Nephron (organoid): Measurements from ENCODE around the gene TMTC2.

Experiments used
- H3K27ac Mint-ChIP-seq, 3 experiments: 2 replicates each; pipeline ENCODE4 v1.8.0; 2020; ENCODE audit warnings: mixed read lengths in 3 of 3, mild to moderate bottlenecking in 2 of 3, moderate library complexity in 1 of 3
- H3K27me3 Mint-ChIP-seq: 2 replicates; pipeline ENCODE4 v1.8.0; 2021; ENCODE audit warnings: low read depth, mild to moderate bottlenecking, moderate library complexity, mixed read lengths
- H3K36me3 Mint-ChIP-seq: 2 replicates; pipeline ENCODE4 v1.8.0; 2020; ENCODE audit warnings: low read depth, mixed read lengths
- H3K4me1 Mint-ChIP-seq: 2 replicates; pipeline ENCODE4 v1.8.0; 2020; ENCODE audit warnings: mixed read lengths
- H3K4me3 Mint-ChIP-seq, 3 experiments: 2 replicates each; pipeline ENCODE4 v1.8.0; 2020; ENCODE audit warnings: mild to moderate bottlenecking in 3 of 3, mixed read lengths in 3 of 3, moderate library complexity in 2 of 3
- H3K9me3 Mint-ChIP-seq: 2 replicates; pipeline ENCODE4 v1.8.0; 2020; ENCODE audit warnings: mixed read lengths
- TF ChIP-seq, protein P1 (sequence below), 3 experiments: fragments of 200-600 bp; sonication (generic); IDR thresholded peaks; one replicate each; pipeline ENCODE4 v1.5.0; 2021; ENCODE audit warnings: antibody characterized with exemption in 3 of 3; ENCODE audit not compliant: unreplicated experiment in 3 of 3

The TMTC2 gene

DNA sequence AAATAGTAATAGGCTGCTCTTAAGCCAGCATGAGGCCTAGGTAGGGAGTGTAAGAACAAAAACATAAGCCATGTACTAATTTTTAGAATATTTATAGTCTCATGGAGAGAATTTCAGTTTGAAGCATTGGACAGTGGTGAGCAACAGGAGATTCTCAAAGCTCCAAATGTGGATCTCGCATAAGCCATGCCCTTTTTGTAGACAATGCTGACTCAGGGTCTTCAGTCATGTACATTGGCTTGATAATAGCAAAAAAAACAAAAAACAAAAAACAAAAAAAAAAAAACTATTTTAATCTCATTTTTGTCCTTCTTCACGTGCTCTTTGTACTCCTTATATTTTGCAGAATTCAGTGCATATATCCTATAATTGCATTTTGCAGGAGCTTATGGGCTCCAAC is 402.9 kb downstream of the TMTC2 start:
- H3K9me3 Mint-ChIP-seq = peaks cover 15% of the 10 kb centered on the region
- H3K27ac Mint-ChIP-seq = peak overlapping the region in 1 of 3 experiments; percentile 25
- no peak overlapping the region for H3K4me3 Mint-ChIP-seq
- TF ChIP-seq, protein P1, sequence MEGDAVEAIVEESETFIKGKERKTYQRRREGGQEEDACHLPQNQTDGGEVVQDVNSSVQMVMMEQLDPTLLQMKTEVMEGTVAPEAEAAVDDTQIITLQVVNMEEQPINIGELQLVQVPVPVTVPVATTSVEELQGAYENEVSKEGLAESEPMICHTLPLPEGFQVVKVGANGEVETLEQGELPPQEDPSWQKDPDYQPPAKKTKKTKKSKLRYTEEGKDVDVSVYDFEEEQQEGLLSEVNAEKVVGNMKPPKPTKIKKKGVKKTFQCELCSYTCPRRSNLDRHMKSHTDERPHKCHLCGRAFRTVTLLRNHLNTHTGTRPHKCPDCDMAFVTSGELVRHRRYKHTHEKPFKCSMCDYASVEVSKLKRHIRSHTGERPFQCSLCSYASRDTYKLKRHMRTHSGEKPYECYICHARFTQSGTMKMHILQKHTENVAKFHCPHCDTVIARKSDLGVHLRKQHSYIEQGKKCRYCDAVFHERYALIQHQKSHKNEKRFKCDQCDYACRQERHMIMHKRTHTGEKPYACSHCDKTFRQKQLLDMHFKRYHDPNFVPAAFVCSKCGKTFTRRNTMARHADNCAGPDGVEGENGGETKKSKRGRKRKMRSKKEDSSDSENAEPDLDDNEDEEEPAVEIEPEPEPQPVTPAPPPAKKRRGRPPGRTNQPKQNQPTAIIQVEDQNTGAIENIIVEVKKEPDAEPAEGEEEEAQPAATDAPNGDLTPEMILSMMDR (IDR thresholded peaks at IDR 0.05; ENCODE audit: unreplicated experiment in 3 of 3) = no peak
- H3K4me1 Mint-ChIP-seq = peaks cover 24% of the 10 kb centered on the region
- no peaks in the 10 kb centered on the region for H3K27me3 Mint-ChIP-seq
- peaks cover 23% of the 10 kb centered on the region for H3K36me3 Mint-ChIP-seq

DNA sequence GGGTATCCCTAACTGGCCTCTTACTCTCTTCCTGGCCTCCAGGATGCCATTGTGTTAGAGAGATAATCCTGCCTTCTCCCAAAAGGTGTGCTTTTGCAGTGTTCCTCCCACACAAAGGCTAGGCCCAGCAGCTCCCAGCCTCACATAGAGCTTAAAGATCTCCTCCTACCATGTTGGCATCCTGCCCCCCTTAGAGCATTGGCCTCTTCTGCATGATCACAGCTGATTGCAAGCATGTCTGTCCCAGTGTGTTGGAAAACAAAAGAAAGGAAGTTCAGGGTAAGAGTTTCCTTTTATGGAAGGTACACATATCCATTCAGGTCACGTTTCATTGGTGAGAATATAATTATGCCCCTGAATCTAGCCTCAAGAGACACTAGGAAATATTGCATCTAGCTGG is 405.4 kb downstream of the TMTC2 start:
- peak overlapping the region in 1 of 3 experiments; percentile 61 for H3K27ac Mint-ChIP-seq
- no peaks in the 10 kb centered on the region for H3K27me3 Mint-ChIP-seq
- H3K4me1 Mint-ChIP-seq = peaks cover 24% of the 10 kb centered on the region
- peaks cover 11% of the 10 kb centered on the region for H3K9me3 Mint-ChIP-seq
- TF ChIP-seq, protein P1 (IDR thresholded peaks at IDR 0.05; ENCODE audit: unreplicated experiment in 3 of 3) = no peak
- H3K4me3 Mint-ChIP-seq = no peak overlapping the region
- peaks cover 17% of the 10 kb centered on the region for H3K36me3 Mint-ChIP-seq

DNA sequence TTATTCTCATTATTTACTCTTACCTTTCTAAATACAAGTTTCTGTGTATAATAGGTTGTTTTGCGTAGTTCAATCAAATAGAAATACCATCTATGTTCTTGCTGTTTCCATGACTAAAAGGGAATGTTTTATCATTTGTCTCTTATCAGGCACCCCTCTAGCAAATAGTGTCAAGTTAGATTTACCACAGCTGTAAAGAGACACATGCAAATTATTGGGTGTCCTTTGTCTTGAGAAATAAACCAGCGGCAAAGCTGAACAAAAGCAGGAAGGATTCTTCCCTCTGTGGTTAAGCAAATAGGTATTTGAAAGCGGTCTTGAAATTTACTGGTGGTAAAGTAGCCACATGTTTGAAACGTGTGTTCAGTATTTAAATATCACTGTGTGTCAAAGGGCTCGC is 405.9 kb downstream of the TMTC2 start:
- TF ChIP-seq, protein P1 (IDR thresholded peaks at IDR 0.05; ENCODE audit: unreplicated experiment in 3 of 3) = no peak
- Mint-ChIP-seq H3K27ac (peak overlapping the region in 1 of 3 experiments; percentile 52), H3K36me3 (peaks cover 13% of the 10 kb centered on the region), H3K4me1 (peaks cover 24% of the 10 kb centered on the region), H3K27me3 (no peaks in the 10 kb centered on the region), H3K4me3 (no peak overlapping the region), H3K9me3 (peaks cover 7% of the 10 kb centered on the region)

DNA sequence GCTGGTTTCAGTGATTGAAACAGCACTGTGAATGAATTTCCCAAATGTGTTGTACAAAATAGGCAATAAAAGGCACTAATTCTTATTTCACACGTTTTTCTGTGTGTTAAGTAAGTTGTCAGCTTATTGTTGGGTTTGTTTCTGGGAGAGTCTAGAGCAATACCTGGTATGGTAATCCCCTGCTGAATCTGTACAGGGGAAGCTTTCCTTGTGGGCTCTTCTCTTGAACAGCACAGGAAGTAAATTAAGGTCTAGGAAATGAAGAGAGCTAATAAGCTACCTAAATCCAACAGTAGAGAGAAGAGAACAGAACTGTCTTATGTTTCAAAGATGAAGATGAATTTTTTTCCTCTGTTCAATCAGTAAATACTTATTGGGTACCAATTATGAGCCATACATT is 406.7 kb downstream of the TMTC2 start:
- Mint-ChIP-seq H3K27ac (no peak overlapping the region), H3K4me1 (peaks cover 28% of the 10 kb centered on the region), H3K9me3 (peaks cover 7% of the 10 kb centered on the region), H3K4me3 (no peak overlapping the region), H3K36me3 (peaks cover 8% of the 10 kb centered on the region), H3K27me3 (no peaks in the 10 kb centered on the region)
- TF ChIP-seq, protein P1 (IDR thresholded peaks at IDR 0.05; ENCODE audit: unreplicated experiment in 3 of 3) = no peak

DNA sequence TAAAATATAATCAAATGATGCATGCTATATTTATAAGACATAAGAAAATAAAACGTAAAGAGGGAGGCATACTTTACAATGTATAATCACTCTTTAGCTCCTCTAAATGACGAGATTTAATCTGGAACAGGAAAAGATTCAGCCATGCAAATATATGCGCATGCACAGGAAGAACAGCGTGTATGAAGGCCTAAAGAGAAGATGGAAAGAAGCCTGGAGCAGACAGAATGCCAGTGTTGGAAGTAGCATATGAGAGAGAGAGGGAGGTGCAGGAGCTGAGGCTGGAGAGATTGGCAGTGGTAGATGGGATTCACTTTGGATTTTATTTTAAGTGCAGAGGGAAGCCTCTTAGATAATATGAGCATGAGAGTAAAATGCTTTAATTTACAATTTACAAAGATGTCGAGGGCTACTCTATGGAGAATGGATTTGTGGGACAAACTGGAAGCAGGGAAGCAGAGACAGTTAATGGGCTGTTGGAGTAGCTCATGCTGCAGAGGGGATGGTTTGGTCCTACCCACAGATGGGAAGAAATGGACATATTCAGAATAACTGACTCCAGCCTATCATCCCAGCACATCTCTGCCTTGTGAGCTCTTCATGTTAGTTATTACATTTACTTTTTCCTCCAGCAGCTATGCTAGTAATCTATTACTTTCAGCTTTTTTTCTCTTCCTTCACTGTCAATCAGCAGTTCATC is 411.1 kb downstream of the TMTC2 start:
- Mint-ChIP-seq H3K27me3 (no peaks in the 10 kb centered on the region), H3K27ac (peak overlapping the region in 1 of 3 experiments; percentile 0), H3K9me3 (peaks cover 7% of the 10 kb centered on the region), H3K4me3 (no peak overlapping the region), H3K36me3 (peaks cover 8% of the 10 kb centered on the region), H3K4me1 (peaks cover 23% of the 10 kb centered on the region)
- TF ChIP-seq, protein P1 (IDR thresholded peaks at IDR 0.05; ENCODE audit: unreplicated experiment in 3 of 3) = no peak

DNA sequence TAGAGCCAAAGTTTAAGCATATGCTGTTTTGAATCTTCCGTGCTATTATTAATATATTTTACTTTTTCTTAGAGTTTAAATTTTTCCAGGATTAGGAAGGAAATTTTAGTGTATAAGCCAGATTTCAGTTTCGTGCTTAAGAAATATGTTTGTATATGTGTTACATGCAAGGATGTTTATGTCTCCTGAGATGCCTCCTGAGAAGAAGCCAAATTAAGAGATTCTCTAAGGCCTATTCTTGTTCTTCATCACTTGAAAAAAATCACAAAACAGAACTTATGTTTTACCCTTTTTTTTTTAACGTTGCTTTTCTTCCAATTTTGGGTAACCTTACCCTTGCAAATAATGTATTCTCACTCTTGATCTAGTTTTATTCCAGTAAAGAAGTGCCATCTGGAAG is 412.7 kb downstream of the TMTC2 start:
- Mint-ChIP-seq H3K27ac (no peak overlapping the region), H3K9me3 (peaks cover 6% of the 10 kb centered on the region), H3K4me1 (peaks cover 26% of the 10 kb centered on the region), H3K4me3 (no peak overlapping the region), H3K36me3 (peaks cover 6% of the 10 kb centered on the region), H3K27me3 (no peaks in the 10 kb centered on the region)
- TF ChIP-seq, protein P1 (IDR thresholded peaks at IDR 0.05; ENCODE audit: unreplicated experiment in 3 of 3) = no peak
